H9 (cell line): ENCODE measurements around the gene FSTL4. TPM values are rescaled to one million over a fixed set of nuclear protein-coding genes. Genes with fewer than 3 reads are reported as not detected.

Source experiments
- DNase-seq: peaks from one replicate; pipeline ENCODE4 v3.0.0-alpha.2; 2017
- H2AFZ ChIP-seq: one replicate; pipeline ENCODE4 v1.6.1; 2013; ENCODE audit warnings: mild to moderate bottlenecking, low read length, control low read depth, moderate library complexity
- H2AK5ac ChIP-seq: 2 replicates; pipeline ENCODE4 v1.6.1; 2013; ENCODE audit warnings: low read length, control low read depth, mixed read lengths; ENCODE audit not compliant: insufficient read length
- H2BK120ac ChIP-seq: one replicate; pipeline ENCODE4 v1.6.1; 2013; ENCODE audit warnings: low read depth, mild to moderate bottlenecking, low read length, control low read depth, inconsistent platforms; ENCODE audit not compliant: poor library complexity, severe bottlenecking
- H2BK12ac ChIP-seq: 2 replicates; pipeline ENCODE4 v1.6.1; 2013; ENCODE audit warnings: low read length, control low read depth, mixed read lengths, low read depth; ENCODE audit not compliant: insufficient read length
- H2BK15ac ChIP-seq: 2 replicates; pipeline ENCODE4 v1.6.1; 2013; ENCODE audit warnings: low read depth, low read length, control low read depth
- H2BK20ac ChIP-seq: one replicate; pipeline ENCODE4 v1.6.1; 2013; ENCODE audit warnings: low read depth, mild to moderate bottlenecking, low read length, control low read depth, inconsistent platforms; ENCODE audit not compliant: poor library complexity, severe bottlenecking
- H2BK5ac ChIP-seq: 2 replicates; pipeline ENCODE4 v1.6.1; 2013; ENCODE audit warnings: low read length, control low read depth, mixed read lengths; ENCODE audit not compliant: insufficient read length
- H3K14ac ChIP-seq: 2 replicates; pipeline ENCODE4 v1.6.1; 2013; ENCODE audit warnings: low read length, control low read depth; ENCODE audit not compliant: insufficient read depth
- H3K18ac ChIP-seq: 2 replicates; pipeline ENCODE4 v1.6.1; 2013; ENCODE audit warnings: low read depth, mild to moderate bottlenecking, mixed read lengths, low read length, control low read depth; ENCODE audit not compliant: insufficient read length
- H3K23ac ChIP-seq: 2 replicates; pipeline ENCODE4 v1.6.1; 2013; ENCODE audit warnings: low read length, control low read depth, mixed read lengths, low read depth; ENCODE audit not compliant: insufficient read length
- H3K23me2 ChIP-seq: 2 replicates; pipeline ENCODE4 v1.6.1; 2013; ENCODE audit warnings: low read depth, mild to moderate bottlenecking, mixed read lengths, low read length, control low read depth; ENCODE audit not compliant: insufficient read length, poor library complexity, severe bottlenecking
- H3K27ac ChIP-seq: 2 replicates; pipeline ENCODE4 v1.5.1; 2013; ENCODE audit warnings: low read length, control low read depth, mixed read lengths, low read depth; ENCODE audit not compliant: insufficient read length
- H3K27me3 ChIP-seq: 2 replicates; pipeline ENCODE4 v1.6.1; 2013; ENCODE audit warnings: low read length, control low read depth, inconsistent platforms; ENCODE audit not compliant: insufficient read depth
- H3K4ac ChIP-seq: 2 replicates; pipeline ENCODE4 v1.6.1; 2013; ENCODE audit warnings: low read depth, mild to moderate bottlenecking, control low read depth, inconsistent platforms, low read length, moderate library complexity
- H3K4me1 ChIP-seq: 2 replicates; pipeline ENCODE4 v1.6.1; 2013; ENCODE audit warnings: low read length, control low read depth, inconsistent platforms; ENCODE audit not compliant: insufficient read depth
- H3K4me2 ChIP-seq: 2 replicates; pipeline ENCODE4 v1.6.1; 2013; ENCODE audit warnings: low read length, control low read depth, mixed read lengths; ENCODE audit not compliant: insufficient read length, insufficient read depth
- H3K56ac ChIP-seq: 2 replicates; pipeline ENCODE4 v1.6.1; 2013; ENCODE audit warnings: low read depth, mild to moderate bottlenecking, mixed read lengths, low read length, control low read depth; ENCODE audit not compliant: insufficient read length
- H3K79me1 ChIP-seq: 2 replicates; pipeline ENCODE4 v1.6.1; 2013; ENCODE audit warnings: low read depth, mild to moderate bottlenecking, moderate library complexity, low read length, control low read depth, inconsistent platforms; ENCODE audit not compliant: insufficient read depth, poor library complexity, severe bottlenecking
- H3K79me2 ChIP-seq: 2 replicates; pipeline ENCODE4 v1.6.1; 2013; ENCODE audit warnings: low read length, control low read depth, inconsistent platforms; ENCODE audit not compliant: insufficient read depth
- H3K9ac ChIP-seq: 2 replicates; pipeline ENCODE4 v1.6.1; 2013; ENCODE audit warnings: low read length, control low read depth, mixed read lengths; ENCODE audit not compliant: insufficient read length; ENCODE audit errors: extremely low read depth
- H3K9me3 ChIP-seq: one replicate; pipeline ENCODE4 v1.6.1; 2013; ENCODE audit warnings: low read depth, low read length, inconsistent platforms; ENCODE audit not compliant: control insufficient read depth
- H3T11ph ChIP-seq: one replicate; pipeline ENCODE4 v1.6.1; 2013; ENCODE audit warnings: mild to moderate bottlenecking, low read length, control low read depth, inconsistent platforms
- H4K20me1 ChIP-seq: one replicate; pipeline ENCODE4 v1.6.1; 2013; ENCODE audit not compliant: control insufficient read depth, insufficient read length, insufficient read depth
- H4K5ac ChIP-seq: 2 replicates; pipeline ENCODE4 v1.6.1; 2013; ENCODE audit warnings: low read depth, mild to moderate bottlenecking, mixed read lengths, low read length, control low read depth; ENCODE audit not compliant: insufficient read length
- H4K8ac ChIP-seq: replicated peaks from 2 replicates; pipeline ENCODE4 v1.6.1; 2013; ENCODE audit warnings: low read length, control low read depth, mixed read lengths, low read depth; ENCODE audit not compliant: insufficient read length
- H4K91ac ChIP-seq: 2 replicates; pipeline ENCODE4 v1.6.1; 2013; ENCODE audit warnings: low read depth, mild to moderate bottlenecking, moderate library complexity, mixed read lengths, low read length, control low read depth; ENCODE audit not compliant: insufficient read length
- H3K27ac Mint-ChIP-seq, 3 experiments: 2 replicates in 2 of 3; 3 replicates in 1 of 3; pipeline ENCODE4 v1.8.0; 2020 to 2021; ENCODE audit warnings: mixed read lengths in 3 of 3, mild to moderate bottlenecking in 1 of 3, moderate library complexity in 1 of 3
- H3K27me3 Mint-ChIP-seq: 2 replicates; pipeline ENCODE4 v1.8.0; 2021; ENCODE audit warnings: low read depth, mild to moderate bottlenecking, moderate library complexity, mixed read lengths
- H3K36me3 Mint-ChIP-seq, 3 experiments: 2 replicates in 2 of 3; 3 replicates in 1 of 3; pipeline ENCODE4 v1.8.0; 2020 to 2021; ENCODE audit warnings: low read depth in 3 of 3, mixed read lengths in 3 of 3; ENCODE audit not compliant: insufficient read depth in 1 of 3
- H3K4me1 Mint-ChIP-seq, 2 experiments: 2 replicates each; pipeline ENCODE4 v1.8.0; 2020; ENCODE audit warnings: mixed read lengths in 2 of 2
- H3K4me3 Mint-ChIP-seq, 2 experiments: 2 replicates in 1 of 2; 3 replicates in 1 of 2; pipeline ENCODE4 v1.8.0; 2020 to 2021; ENCODE audit warnings: mild to moderate bottlenecking in 2 of 2, mixed read lengths in 2 of 2, moderate library complexity in 1 of 2
- H3K9me3 Mint-ChIP-seq, 2 experiments: 2 replicates in 1 of 2; 3 replicates in 1 of 2; pipeline ENCODE4 v1.8.0; 2020; ENCODE audit warnings: mild to moderate bottlenecking in 2 of 2, mixed read lengths in 2 of 2, moderate library complexity in 1 of 2
- CTCF ChIP-seq: fragments of 200-600 bp; sonication (generic); conservative IDR thresholded peaks from 3 replicates; pipeline ENCODE4 v1.8.0; 2021; ENCODE audit warnings: antibody characterized with exemption, mild to moderate bottlenecking
- WGBS: extraction: QIAGEN DNeasy Blood & Tissue Kit; methylation state at CpG from one replicate; pipeline ENCODE4 v1.1.7; 2013; ENCODE audit warnings: missing lambda C conversion rate, low lambda C conversion rate, mixed read lengths; ENCODE audit not compliant: insufficient read length; ENCODE audit errors: extremely low coverage; 5-methylcytosine and 5-hydroxymethylcytosine counted together
- total RNA-seq: library from RNA; stranded (reverse); gene quantifications from 2 replicates; pipeline ENCODE4 v1.2.1, GENCODE V29; 2021

Gene FSTL4
- total RNA-seq, 1 experiment from 2014 or later: 5.7 TPM

GRCh38 chr5:133377736-133378135 is 234.6 kb downstream of the FSTL4 start:
- H2BK15ac ChIP-seq: no peak overlapping the region
- Mint-ChIP-seq H3K27me3 (peaks cover 2% of the 10 kb centered on the region), H3K9me3 (peaks cover 23 to 45% of the 10 kb centered on the region in 2 experiments), H3K4me3 (no peak overlapping the region), H3K36me3 (peaks cover 6 to 25% (median 13%) of the 10 kb centered on the region in 3 experiments), H3K27ac (no peak overlapping the region), H3K4me1 (peaks cover 2 to 4% of the 10 kb centered on the region in 2 experiments)
- no peak overlapping the region for H3K18ac ChIP-seq
- H4K20me1 ChIP-seq: no peaks in the 10 kb centered on the region
- H3K9me3 ChIP-seq: no peaks in the 10 kb centered on the region
- no peak overlapping the region for H4K91ac ChIP-seq
- H3K4me2 ChIP-seq: no peak overlapping the region
- H4K5ac ChIP-seq: no peak overlapping the region
- H3K14ac ChIP-seq: no peak overlapping the region
- H3K23me2 ChIP-seq: no peaks in the 10 kb centered on the region
- H2BK20ac ChIP-seq: no peak overlapping the region
- no peak overlapping the region for H3K9ac ChIP-seq
- WGBS: no CpG with 5 or more reads among the region's 3 CpGs
- H3K23ac ChIP-seq: no peak overlapping the region
- no peaks in the 10 kb centered on the region for H3K79me1 ChIP-seq
- H3T11ph ChIP-seq: no peak overlapping the region
- no peak for DNase-seq
- no peak for TF ChIP-seq CTCF
- no peak overlapping the region for H3K4ac ChIP-seq
- H2BK120ac ChIP-seq: no peak overlapping the region
- H4K8ac ChIP-seq: no peak overlapping the region
- H2BK12ac ChIP-seq: no peak overlapping the region
- H3K79me2 ChIP-seq: no peaks in the 10 kb centered on the region
- H2BK5ac ChIP-seq: no peak overlapping the region
- H3K4me1 ChIP-seq: no peaks in the 10 kb centered on the region
- no peak overlapping the region for H2AK5ac ChIP-seq
- H2AFZ ChIP-seq: no peak overlapping the region
- H3K56ac ChIP-seq: no peak overlapping the region
- H3K27ac ChIP-seq: no peak overlapping the region
- no peaks in the 10 kb centered on the region for H3K27me3 ChIP-seq
